GM18870 (cell line): Measurements from ENCODE around the gene CSF3R.

Source experiments
- ATAC-seq: cut with Tn5 transposase; IDR thresholded peaks from one replicate; pipeline ENCODE4 v1.9.1; 2021; ENCODE audit warnings: moderate library complexity; ENCODE audit not compliant: unreplicated experiment

CSF3R gene

DNA sequence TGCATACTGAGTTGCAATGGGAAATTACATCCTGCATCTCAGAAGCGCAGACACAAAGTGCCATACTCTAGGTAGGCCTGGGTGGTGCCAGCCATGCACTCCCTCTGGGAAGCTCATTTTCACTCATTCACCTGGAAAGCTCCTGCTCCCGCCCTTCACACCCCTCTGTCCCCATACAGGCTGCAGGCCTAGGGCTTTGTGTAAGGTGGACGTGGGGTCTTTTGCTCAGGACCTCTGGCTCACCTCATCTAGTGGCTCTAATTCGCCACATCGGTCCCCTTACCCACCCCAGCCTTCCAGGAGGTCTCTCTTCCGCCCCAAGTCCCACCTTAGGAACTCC lies 19.3 kb downstream of the CSF3R start:
- no peak for ATAC-seq

- no peak for ATAC-seq
These were observed 23.8 kb downstream of the CSF3R start for GRCh38 chr1:36458910-36459309.

DNA sequence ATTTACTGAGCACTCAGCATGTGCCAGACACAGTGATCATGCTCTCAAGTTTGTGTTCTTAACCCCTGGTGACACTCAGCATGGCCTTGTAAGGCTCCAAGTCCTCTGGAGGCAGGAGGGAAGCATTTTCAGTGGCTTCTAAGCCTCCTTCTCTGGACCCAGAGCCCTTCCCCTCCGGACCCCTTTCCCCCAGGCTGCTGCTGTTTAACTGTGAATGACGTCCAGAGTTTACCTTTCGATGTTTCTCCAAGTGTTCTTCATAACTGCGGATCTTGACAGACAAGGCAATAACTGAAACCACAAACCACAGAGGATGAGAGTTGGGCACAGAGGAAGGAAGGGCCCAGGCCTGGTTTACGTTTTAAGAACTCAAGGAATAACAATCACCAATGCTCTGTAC lies 25.0 kb downstream of the CSF3R start:
- no peak for ATAC-seq

- no peak for ATAC-seq
These were observed 26.3 kb downstream of the CSF3R start for GRCh38 chr1:36456391-36456928.

- ATAC-seq, result no peak
These were observed 27.3 kb downstream of the CSF3R start for GRCh38 chr1:36455386-36455785.

DNA sequence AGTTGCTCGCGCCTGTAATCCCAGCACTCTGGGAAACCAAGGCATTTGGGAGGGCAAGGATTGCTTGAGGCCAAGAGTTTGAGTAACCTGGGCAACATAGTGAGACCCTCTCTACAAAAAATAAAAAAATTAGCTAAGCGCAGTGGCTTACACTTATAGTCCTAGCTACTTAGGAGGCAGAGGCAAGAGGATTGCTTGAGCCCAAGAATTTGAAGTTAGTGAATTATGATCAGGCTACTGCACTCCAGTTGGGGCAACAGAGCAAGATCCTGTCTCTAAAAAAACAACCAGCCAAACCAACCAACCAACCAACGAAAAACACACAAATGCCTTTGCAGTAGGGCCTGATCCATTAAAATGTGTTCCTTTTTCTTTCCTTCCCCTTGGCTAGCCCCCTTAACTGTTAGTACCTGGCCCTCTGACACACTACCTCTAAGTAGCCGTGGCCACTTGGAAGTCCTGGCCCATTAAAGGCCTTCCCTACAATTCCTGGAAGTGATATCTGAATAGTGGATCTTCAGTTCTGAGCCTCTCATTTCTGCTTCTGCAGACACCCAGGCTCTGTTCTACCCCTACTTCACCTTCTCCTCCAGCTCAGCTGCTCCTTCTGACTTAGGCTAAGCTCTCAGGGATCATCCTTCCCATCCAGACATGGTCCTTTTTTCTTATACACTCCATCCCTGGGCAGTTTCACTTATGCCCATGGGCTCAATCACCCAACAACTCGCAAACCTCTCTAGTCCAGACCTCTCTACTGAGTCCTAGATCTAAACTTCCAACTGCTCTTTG lies 28.9 kb downstream of the CSF3R start:
- no peak for ATAC-seq

GRCh38 chr1:36453051-36453450 lies 29.7 kb downstream of the CSF3R start:
- no peak for ATAC-seq

GRCh38 chr1:36450919-36451305 lies 31.8 kb downstream of the CSF3R start:
- no peak for ATAC-seq

GRCh38 chr1:36450270-36450918 lies 32.3 kb downstream of the CSF3R start, which contains the start of gene OSCP1:
Gene OSCP1, minus strand, starts transcription at chr1:36450451. Its CDS starts 82 bp downstream, at chr1:36450369.
- ATAC-seq, result peak; percentile 88

DNA sequence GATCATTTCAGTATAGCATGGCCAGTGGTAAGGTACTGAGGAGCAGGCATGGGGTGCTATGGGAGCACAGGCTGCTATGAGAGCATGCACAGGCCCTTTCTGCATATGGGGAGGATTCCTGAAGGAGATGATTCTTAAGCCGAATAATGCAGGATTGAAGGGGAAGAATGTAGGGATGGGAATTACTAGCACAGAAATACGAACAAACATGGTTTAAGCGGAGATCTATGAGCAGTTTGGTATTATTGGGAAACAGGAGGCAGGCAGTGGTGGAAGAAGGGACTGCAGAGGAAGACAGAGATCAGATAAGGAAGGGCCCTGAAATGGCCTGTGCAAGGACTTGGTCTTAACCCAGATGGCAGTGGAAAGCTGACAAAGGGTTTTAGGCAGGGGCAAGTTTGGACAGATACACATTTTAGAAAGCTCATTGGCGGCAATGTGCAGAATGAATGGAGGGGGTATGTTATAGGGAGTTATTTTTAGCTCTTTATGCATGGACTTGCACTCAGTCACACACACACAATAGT lies 34.1 kb downstream of the CSF3R start:
- no peak for ATAC-seq

DNA sequence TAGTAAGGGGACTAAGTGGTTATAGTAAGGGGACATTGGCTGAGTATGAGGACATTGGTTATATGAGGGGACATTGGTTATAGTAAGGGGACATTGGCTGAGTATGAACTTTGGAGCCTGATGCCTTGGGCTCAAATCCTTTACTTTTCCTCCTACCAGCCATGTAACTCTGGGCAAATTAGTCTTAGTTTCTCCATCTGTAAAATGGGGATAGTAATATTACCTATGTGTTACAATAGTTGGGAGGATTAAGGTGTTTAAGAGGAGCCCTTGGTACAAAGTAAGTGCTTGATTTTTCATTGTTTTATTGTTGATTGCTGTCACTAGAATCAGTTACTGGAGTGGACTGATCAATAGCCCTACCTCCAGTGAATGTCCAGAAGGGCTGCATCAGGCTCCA lies 35.3 kb downstream of the CSF3R start:
- ATAC-seq, result no peak

GRCh38 chr1:36446746-36447145 lies 36.0 kb downstream of the CSF3R start:
- no peak for ATAC-seq

- ATAC-seq, result no peak
These were observed 36.4 kb downstream of the CSF3R start for GRCh38 chr1:36446271-36446670.

- no peak for ATAC-seq
These were observed 39.4 kb downstream of the CSF3R start for GRCh38 chr1:36443297-36443696.

DNA sequence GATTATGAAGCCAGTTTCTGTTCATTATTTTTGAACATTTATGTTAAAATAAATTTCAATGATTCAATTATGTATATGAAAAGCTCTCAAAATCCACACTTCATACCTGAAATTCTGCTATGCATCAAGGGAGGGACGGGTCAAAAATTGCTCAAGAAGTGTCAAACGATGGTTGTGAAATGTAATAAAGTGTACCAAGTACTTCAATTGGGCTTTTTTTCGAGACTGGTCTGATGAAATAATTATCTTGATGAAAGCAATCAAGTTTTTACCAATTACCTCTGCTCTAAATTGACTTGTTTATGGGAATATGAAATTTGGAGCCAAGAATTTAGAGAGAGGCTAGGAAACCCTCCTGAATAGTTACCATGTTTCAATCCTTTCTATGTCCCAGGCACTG lies 40.4 kb downstream of the CSF3R start:
- ATAC-seq, result no peak

DNA sequence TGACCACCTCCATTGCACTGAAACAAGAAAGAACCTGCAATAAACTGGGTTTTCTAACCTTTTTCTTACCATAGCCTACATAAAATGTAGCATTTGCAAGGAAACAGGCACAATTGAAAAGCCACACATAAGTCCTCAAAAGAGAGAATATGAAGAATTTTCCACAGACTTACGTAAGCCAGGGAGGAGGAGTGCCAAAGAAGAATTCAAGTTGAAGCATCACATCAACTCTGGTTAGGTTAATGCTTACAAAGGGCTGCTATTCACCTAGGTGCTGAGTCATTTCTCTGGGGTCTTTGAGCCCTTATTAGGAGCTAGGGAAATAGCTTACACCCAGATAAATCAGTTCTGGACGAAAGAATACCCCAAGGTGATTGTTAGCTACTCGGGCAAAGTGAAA lies 42.1 kb downstream of the CSF3R start:
- ATAC-seq, result no peak

DNA sequence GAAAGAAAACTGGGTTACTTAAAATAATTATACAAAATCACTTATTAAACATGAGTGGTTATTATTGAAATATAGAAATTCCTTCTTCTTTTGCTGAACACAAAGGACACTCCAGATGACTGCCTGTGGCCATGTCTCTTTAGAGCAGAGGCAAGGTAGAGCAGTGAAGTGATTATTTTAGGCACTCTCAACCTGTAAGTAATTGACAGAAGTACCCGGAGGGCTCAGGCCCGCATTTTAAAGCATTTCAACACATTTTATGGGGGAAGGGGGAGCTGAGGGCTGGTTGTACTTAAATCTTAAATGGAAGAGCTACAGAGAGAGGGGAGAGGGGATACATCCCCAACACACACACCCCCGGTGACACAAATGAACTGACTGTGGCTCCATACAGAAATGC lies 42.7 kb downstream of the CSF3R start:
- no peak for ATAC-seq

GRCh38 chr1:36438715-36439114 lies 44.0 kb downstream of the CSF3R start:
- no peak for ATAC-seq

DNA sequence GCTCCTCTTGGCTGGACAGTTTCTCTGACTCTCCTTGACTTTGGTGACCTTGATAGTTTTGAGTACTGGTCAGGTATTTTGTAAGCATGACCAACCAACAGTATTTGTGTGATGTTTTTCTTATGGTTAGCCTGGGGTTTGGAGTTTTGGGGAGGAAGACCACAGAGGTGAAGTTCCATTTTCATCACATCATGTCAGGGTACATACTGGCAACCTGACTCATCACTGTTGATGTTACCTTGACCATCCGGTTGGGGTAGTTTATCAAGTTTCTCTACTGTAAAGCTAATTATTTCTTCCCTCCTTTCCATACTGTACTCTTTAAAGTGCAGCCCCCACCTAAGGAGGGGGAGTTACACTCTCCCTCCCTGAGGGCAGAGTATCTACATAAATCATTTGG lies 45.9 kb downstream of the CSF3R start:
- ATAC-seq, result no peak

DNA sequence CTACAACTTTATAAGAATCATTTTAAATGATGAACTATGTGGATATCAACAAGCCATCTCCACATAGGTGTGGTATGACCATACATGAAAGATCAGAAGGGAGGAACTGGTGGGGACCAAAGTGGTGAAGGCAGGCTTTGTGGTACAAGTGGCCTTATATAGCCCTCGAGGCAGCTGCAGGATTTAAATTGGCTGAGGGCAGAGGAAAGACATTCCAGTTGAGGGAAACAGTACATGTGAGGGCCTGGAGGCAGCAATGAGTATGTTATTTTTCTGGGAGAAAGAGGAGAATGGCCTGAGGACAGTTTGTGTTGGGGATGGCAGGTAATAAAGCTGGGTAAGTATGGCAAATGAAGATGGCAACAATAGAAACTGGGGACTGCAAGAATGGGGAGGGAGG lies 49.6 kb downstream of the CSF3R start:
- ATAC-seq, result no peak

DNA sequence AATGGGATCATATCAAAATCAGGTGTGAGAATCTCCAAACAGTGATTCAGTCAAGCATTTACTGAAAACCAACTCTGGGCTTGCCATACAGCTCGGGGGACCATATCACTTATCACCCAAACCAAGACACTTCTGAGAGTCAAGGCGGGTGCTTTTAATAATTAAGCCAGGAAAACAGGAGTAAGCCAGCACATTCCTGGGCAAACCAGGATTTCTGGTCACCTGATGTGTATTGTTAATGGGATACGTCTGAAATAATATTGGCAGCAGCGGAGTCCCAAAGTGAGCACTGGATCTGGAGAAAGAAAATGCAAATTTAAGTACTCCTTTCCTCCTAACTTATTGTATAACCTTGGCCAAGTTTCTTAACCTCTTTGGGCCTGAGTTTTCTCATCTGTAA lies 50.1 kb downstream of the CSF3R start:
- ATAC-seq, result no peak

GRCh38 chr1:36425791-36426190 lies 56.9 kb downstream of the CSF3R start:
- ATAC-seq, result no peak
